Adrenal gland (tissue), 12 donors: Measurements from ENCODE around the gene GRPEL1. TPM values are rescaled to one million over a fixed set of nuclear protein-coding genes. Genes with fewer than 3 reads are reported as not detected.

ENCODE experiments used
- DNase-seq, 7 donors: peaks; one replicate each; pipeline ENCODE4 v3.0.0-alpha.2; 2019 to 2020
- H3K27ac ChIP-seq, 5 donors: fragments of 200-600 bp; sonication (generic) in 4 of 5; 1 replicate in 3 of 5; 2 replicates in 2 of 5; pipeline versions ENCODE4 v1.5.1 to v1.8.0; 2016 to 2020; ENCODE audit warnings: mild to moderate bottlenecking in 1 of 5
- H3K27me3 ChIP-seq: fragments of 200-600 bp; 2 replicates; pipeline ENCODE4 v1.8.0; 2021
- H3K36me3 ChIP-seq, 2 donors: fragments of 200-600 bp; replicated peaks in 1 of 2; 1 replicate in 1 of 2; 2 replicates in 1 of 2; pipeline versions ENCODE4 v1.5.1 to v1.8.0; 2018 to 2022
- H3K4me1 ChIP-seq, 2 donors: fragments of 200-600 bp; replicated peaks in 1 of 2; 1 replicate in 1 of 2; 2 replicates in 1 of 2; pipeline versions ENCODE4 v1.5.1 to v1.8.0; 2018 to 2021
- H3K4me3 ChIP-seq, 4 donors: fragments of 200-600 bp; sonication (generic) in 3 of 4; one replicate each; pipeline ENCODE4 v1.5.1; 2016 to 2018
- H3K9me3 ChIP-seq, 3 donors: fragments of 200-600 bp; sonication (generic) in 1 of 3; replicated peaks in 1 of 3; 1 replicate in 2 of 3; 2 replicates in 1 of 3; pipeline versions ENCODE4 v1.5.1 to v1.8.0; 2016 to 2021
- POLR2A ChIP-seq, 2 donors: fragments of 450-650 bp; IDR thresholded peaks; one replicate each; pipeline ENCODE4 v1.6.1; 2017; ENCODE audit warnings: antibody characterized with exemption in 2 of 2, mild to moderate bottlenecking in 2 of 2, moderate library complexity in 1 of 2
- whole genome bisulfite sequencing, 4 donors: extraction: QIAGEN DNeasy Blood & Tissue Kit in 2 of 4; methylation state at CpG; one replicate each; pipeline versions ENCODE4 v1.1.5 to v1.1.7; 2013 to 2017; 5-methylcytosine and 5-hydroxymethylcytosine counted together
- intact Hi-C, 2 donors: fragments of 100-400 bp; cut with DNase I; formaldehyde crosslinking; loops; one replicate each; pipeline versions ENCODE4 v1.14.1 to v1.15.0; 2022 to 2023
- polyA plus RNA-seq, 3 donors: library from polyadenylated mRNA; stranded (reverse); fragments of 200-250 nt in 2 of 3; fragments of 350-450 nt in 1 of 3; fragmentation: Illumina TruSeq in 1 of 3; extraction: RNeasy Lipid Tissue Mini Kit (QIAGEN cat#74804) in 1 of 3; gene quantifications; one replicate each; pipeline ENCODE4 v1.2.3, GENCODE V29; 2013 to 2014
- total RNA-seq, 9 donors: library from RNA; depleted of rRNA in 4 of 9; stranded (reverse); fragments of >200 nt in 4 of 9; fragments of 120-200 nt in 1 of 9; fragmentation: NEBNext Ultra II Directional in 1 of 9; extraction: Animal tissue kit (Norgen Biotek cat#: 25700) in 1 of 9; gene quantifications; one replicate each; pipeline versions ENCODE4 v1.1.0 to v1.2.4, GENCODE V29; 2013 to 2023
- TF ChIP-seq, protein P1 (sequence below), 6 experiments: fragments of 450-650 bp in 4 of 6; fragments of 200-600 bp in 2 of 6; sonication (generic) in 1 of 6; IDR thresholded peaks; 1 replicate in 5 of 6; 2 replicates in 1 of 6; pipeline versions ENCODE4 v1.5.1 to v1.8.0; 2016 to 2021; ENCODE audit warnings: antibody characterized with exemption in 6 of 6, mild to moderate bottlenecking in 2 of 6, moderate library complexity in 1 of 6
- donor health status: healthy with polysubstance abuse.
- donor health status: Bipolar disorder and iron deficiency.
- donor health status: DM: yes; HTN: yes; CAD: no.
- donor health status: DM: no; HTN: no; CAD: no.
- donor health status: DM: no; HTN: no; CAD: no.
- donor health status: DM: yes; HTN: yes; CAD: no.

The GRPEL1 gene
- total and polyA plus RNA-seq, 12 donors: 35.8 to 439 (median 80.0) TPM

DNA sequence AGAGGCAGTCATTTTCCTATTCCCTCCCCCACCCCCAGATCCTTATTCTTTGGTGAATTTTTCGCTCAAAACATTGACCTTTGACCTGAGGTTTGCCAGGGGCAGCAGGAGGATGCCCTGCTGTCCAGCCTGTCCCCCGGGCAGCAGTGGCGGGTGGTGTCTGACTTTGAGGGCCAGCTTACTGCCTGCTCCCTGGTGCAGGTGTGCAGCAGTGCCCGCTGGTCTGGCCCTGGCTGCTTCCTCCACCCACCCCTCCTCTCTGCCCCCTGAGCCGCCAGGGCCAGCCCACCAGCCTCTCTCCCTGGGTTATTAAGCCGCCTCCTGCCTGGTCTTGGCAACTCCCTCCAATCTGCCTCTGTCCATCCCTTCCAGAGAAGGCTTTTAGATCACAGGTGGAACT lies 40.8 kb upstream of the GRPEL1 start:
- DNase-seq: no peak
- H3K4me3 ChIP-seq: no peak overlapping the region
- H3K9me3 ChIP-seq: no peaks in the 10 kb centered on the region
- 88 to 94% (median 91%) methylated on average over 6 of the region's 6 CpGs for WGBS, 4 donors
- no peaks in the 10 kb centered on the region for H3K36me3 ChIP-seq
- H3K27me3 ChIP-seq: no peaks in the 10 kb centered on the region
- H3K27ac ChIP-seq: no peak overlapping the region
- intact Hi-C loops: no loop called here
- no peaks in the 10 kb centered on the region for H3K4me1 ChIP-seq
- TF ChIP-seq, protein P1, sequence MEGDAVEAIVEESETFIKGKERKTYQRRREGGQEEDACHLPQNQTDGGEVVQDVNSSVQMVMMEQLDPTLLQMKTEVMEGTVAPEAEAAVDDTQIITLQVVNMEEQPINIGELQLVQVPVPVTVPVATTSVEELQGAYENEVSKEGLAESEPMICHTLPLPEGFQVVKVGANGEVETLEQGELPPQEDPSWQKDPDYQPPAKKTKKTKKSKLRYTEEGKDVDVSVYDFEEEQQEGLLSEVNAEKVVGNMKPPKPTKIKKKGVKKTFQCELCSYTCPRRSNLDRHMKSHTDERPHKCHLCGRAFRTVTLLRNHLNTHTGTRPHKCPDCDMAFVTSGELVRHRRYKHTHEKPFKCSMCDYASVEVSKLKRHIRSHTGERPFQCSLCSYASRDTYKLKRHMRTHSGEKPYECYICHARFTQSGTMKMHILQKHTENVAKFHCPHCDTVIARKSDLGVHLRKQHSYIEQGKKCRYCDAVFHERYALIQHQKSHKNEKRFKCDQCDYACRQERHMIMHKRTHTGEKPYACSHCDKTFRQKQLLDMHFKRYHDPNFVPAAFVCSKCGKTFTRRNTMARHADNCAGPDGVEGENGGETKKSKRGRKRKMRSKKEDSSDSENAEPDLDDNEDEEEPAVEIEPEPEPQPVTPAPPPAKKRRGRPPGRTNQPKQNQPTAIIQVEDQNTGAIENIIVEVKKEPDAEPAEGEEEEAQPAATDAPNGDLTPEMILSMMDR (IDR thresholded peaks at IDR 0.05): no peak
- TF ChIP-seq POLR2A (IDR thresholded peaks at IDR 0.05): no peak

DNA sequence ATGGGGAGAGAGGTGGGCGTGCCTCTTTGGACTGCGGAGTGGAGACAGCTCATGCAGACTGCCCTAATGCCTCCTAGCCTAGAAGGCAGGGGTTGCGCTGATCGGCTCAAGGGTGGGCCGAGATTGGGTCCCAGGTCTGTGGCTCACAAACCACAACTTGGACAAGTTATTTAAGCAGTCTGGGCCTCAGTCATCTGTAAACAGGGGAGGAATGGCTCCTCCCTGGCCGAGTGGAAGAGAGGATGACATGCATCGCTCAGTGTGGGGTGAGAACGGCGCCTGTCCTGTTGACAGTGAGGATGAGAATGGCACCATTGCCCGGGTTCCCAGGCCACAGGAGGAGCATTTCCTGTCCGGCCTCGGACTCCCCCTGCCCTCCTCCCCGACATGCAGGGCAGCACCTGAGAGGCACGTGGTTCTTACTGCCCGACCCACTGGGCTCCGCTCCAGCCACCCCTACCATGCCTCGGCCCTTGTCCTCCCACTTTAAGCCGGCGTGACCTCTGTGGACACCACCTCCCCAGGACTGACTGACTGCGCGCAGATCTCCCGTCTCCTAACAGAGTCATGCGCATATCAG lies 40.3 kb upstream of the GRPEL1 start:
- Histone ChIP-seq H3K36me3 (no peaks in the 10 kb centered on the region), H3K4me3 (no peak overlapping the region), H3K9me3 (no peaks in the 10 kb centered on the region), H3K27me3 (no peaks in the 10 kb centered on the region), H3K4me1 (no peaks in the 10 kb centered on the region), H3K27ac (no peak overlapping the region)
- TF ChIP-seq POLR2A (IDR thresholded peaks at IDR 0.05): no peak
- TF ChIP-seq, protein P1 (IDR thresholded peaks at IDR 0.05): no peak
- intact Hi-C loops: no loop called here
- DNase-seq: no peak
- WGBS, 4 donors: 89 to 92% (median 91%) methylated on average over 16 to 23 of the region's 23 CpGs

DNA sequence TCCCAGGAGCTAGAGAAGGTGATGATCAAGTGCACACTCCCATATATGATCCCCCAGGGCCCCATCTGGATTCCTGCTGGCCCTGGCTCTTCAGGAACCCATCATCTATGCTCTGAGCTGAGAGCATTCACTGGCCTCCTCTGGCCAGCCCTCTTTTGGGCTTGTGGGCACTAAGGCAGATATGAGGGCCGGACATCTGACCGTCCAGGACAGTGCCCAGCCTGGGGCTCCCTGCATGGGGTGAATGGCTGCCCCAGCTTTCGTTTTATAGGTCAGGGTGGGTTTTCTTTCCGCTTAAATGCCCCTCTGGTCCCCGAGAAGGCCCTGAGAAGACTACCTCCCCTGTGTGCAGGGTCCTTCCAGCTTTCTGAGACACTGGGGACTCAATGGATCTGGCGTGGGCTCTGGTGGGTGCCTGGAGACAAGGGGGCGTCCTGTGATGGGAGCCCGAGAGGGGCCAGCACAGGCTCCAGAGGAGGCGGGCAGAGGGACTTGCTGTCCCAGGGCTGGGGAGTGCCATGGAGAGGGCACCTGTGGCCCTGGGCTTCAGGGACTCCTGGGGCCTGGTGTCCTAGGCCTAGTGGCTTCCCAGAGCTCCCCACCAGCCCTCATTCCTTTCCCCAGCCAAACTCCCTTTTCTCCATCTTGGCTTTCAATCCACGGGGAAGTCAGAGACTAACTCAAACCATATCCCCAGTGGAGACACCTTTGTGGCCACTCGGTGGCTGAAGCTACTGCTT lies 39.5 kb upstream of the GRPEL1 start:
- intact Hi-C loops: no loop called here
- no peaks in the 10 kb centered on the region for H3K36me3 ChIP-seq
- H3K27me3 ChIP-seq: no peaks in the 10 kb centered on the region
- peaks cover 0 to 6% of the 10 kb centered on the region in 2 donors for H3K4me1 ChIP-seq
- H3K27ac ChIP-seq: no peak overlapping the region
- WGBS, 4 donors: 85 to 97% (median 90%) methylated on average over 7 to 11 of the region's 11 CpGs
- no peak for DNase-seq
- no peak for TF ChIP-seq POLR2A (IDR thresholded peaks at IDR 0.05)
- TF ChIP-seq, protein P1 (IDR thresholded peaks at IDR 0.05): no peak
- H3K9me3 ChIP-seq: no peaks in the 10 kb centered on the region
- H3K4me3 ChIP-seq: no peak overlapping the region

DNA sequence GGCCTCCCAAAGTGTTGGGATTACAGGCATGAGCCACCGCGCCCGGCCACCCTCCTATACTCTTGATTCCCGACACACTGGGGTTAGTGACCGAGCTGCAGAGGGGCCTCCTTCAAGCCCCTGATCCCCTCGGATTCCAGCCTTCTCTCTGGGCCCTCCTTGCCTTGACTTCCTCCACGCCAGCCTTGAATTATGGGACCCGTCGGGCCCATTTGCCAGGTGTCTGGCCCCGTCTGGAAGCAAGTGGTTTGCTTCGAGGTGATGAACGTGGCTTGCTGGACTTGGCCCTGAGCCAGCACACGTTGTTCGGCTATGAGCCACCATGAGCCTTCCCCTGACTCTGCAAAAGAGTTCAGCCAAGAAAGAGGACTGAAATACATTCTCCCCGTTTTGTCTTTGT lies 37.4 kb upstream of the GRPEL1 start:
- Histone ChIP-seq H3K9me3 (no peaks in the 10 kb centered on the region), H3K36me3 (no peaks in the 10 kb centered on the region), H3K4me1 (peaks cover 0 to 13% of the 10 kb centered on the region in 2 donors), H3K27me3 (no peaks in the 10 kb centered on the region), H3K4me3 (no peak overlapping the region), H3K27ac (no peak overlapping the region)
- WGBS, 4 donors: 63 to 70% (median 65%) methylated on average over 11 to 15 of the region's 15 CpGs
- intact Hi-C loops: no loop called here
- peak in 1 of 7 donors; percentile 18 for DNase-seq
- TF ChIP-seq POLR2A (IDR thresholded peaks at IDR 0.05): no peak
- TF ChIP-seq, protein P1 (IDR thresholded peaks at IDR 0.05): no peak
